Measurements from ENCODE around the gene SLC6A19.

DNA sequence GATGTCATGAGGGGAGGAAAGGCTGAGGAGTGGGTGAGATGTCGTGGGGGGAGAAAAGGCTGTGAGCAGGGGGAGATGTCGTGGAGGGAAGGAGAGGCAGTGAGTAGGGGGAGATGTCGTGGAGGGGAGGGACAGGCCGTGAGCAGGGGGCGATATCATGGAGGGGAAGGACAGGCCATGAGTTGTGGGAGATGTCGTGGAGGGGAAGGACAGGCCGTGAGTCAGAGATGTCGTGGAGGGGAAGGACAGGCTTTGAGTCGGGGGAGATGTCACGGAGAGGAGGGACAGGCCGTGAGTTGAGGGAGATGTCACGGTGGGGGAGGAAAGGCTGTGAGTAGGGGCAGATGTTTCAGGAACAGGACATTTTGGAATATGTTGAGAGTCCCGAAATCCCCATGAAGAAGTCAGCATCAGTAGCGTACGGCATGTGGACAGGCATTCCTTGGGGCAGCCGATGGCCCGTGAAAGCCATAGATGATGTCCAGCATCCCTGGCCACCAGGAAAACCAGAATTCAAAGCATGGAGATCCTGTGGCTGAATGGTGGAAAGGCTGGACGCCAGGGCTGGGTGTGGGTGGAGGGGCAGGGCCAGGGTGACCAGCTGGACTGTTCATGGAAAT lies 8.3 kb upstream of the SLC6A19 start:
- TF ChIP-seq, protein P1, sequence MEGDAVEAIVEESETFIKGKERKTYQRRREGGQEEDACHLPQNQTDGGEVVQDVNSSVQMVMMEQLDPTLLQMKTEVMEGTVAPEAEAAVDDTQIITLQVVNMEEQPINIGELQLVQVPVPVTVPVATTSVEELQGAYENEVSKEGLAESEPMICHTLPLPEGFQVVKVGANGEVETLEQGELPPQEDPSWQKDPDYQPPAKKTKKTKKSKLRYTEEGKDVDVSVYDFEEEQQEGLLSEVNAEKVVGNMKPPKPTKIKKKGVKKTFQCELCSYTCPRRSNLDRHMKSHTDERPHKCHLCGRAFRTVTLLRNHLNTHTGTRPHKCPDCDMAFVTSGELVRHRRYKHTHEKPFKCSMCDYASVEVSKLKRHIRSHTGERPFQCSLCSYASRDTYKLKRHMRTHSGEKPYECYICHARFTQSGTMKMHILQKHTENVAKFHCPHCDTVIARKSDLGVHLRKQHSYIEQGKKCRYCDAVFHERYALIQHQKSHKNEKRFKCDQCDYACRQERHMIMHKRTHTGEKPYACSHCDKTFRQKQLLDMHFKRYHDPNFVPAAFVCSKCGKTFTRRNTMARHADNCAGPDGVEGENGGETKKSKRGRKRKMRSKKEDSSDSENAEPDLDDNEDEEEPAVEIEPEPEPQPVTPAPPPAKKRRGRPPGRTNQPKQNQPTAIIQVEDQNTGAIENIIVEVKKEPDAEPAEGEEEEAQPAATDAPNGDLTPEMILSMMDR (IDR thresholded peaks at IDR 0.05) = no peak
- no peak for TF ChIP-seq POLR2A (IDR thresholded peaks at IDR 0.05)

All from stomach (tissue), 4 donors.